ENCODE results near the gene OTUD4.
"Not testable (repeated sequence)": the region's sequence is repeated elsewhere in the genome, so short reads cannot be mapped to it uniquely, and the experiment has no call there.

Gene OTUD4

GRCh38 chr4:145177906-145178538 lies 2.4 kb downstream of the OTUD4 start:
- DNase-seq = no peak

- DNase-seq = no peak
Measured at GRCh38 chr4:145177511-145177905, 2.9 kb downstream of the OTUD4 start.

GRCh38 chr4:145176641-145177432 lies 3.6 kb downstream of the OTUD4 start:
- no peak for DNase-seq

GRCh38 chr4:145171911-145172310 lies 8.5 kb downstream of the OTUD4 start:
- DNase-seq = no peak

- no peak for DNase-seq
Measured at GRCh38 chr4:145170223-145170622, 10.2 kb downstream of the OTUD4 start.

- no peak for DNase-seq
Measured at GRCh38 chr4:145168581-145169187, 11.7 kb downstream of the OTUD4 start.

GRCh38 chr4:145167887-145168286 lies 12.5 kb downstream of the OTUD4 start:
- DNase-seq = no peak

- DNase-seq = no peak
Measured at GRCh38 chr4:145161549-145161948, 18.8 kb downstream of the OTUD4 start.

GRCh38 chr4:145156986-145157385 lies 23.4 kb downstream of the OTUD4 start:
- DNase-seq = no peak

GRCh38 chr4:145155268-145155870 lies 25.0 kb downstream of the OTUD4 start:
- no peak for DNase-seq

- DNase-seq = no peak
Measured at GRCh38 chr4:145154573-145154972, 25.8 kb downstream of the OTUD4 start.

GRCh38 chr4:145153904-145154298 lies 26.5 kb downstream of the OTUD4 start:
- no peak for DNase-seq

GRCh38 chr4:145153181-145153903 lies 27.0 kb downstream of the OTUD4 start:
- no peak for DNase-seq

- no peak for DNase-seq
Measured at GRCh38 chr4:145148980-145149379, 31.4 kb downstream of the OTUD4 start.

- DNase-seq = not testable (repeated sequence)
Measured at GRCh38 chr4:145136219-145136618, 44.2 kb downstream of the OTUD4 start.

GRCh38 chr4:145132511-145133098 lies 47.8 kb downstream of the OTUD4 start:
- no peak for DNase-seq

GRCh38 chr4:145131848-145132247 lies 48.5 kb downstream of the OTUD4 start:
- no peak for DNase-seq

- no peak for DNase-seq
Measured at GRCh38 chr4:145130788-145131399, 49.5 kb downstream of the OTUD4 start.

GRCh38 chr4:145130130-145130529 lies 50.3 kb downstream of the OTUD4 start:
- no peak for DNase-seq

GRCh38 chr4:145125396-145125795 lies 55.0 kb downstream of the OTUD4 start:
- DNase-seq = no peak

- DNase-seq = no peak
Measured at GRCh38 chr4:145108128-145108527, 72.3 kb downstream of the OTUD4 start.

- DNase-seq = no peak
Measured at GRCh38 chr4:145107126-145107525, 73.3 kb downstream of the OTUD4 start.
